T-helper 1 cell (primary cell): ENCODE measurements around the gene LEPR.

Experiments used
- DNase-seq, 5 donors: peaks; one replicate each; pipeline ENCODE4 v3.0.0-alpha.2; 2012 to 2020

Gene LEPR

GRCh38 chr1:65409816-65410326 lies 10.6 kb upstream of the LEPR start:
- no peak for DNase-seq

- no peak for DNase-seq
Observed at GRCh38 chr1:65412256-65412983, 8.0 kb upstream of the LEPR start.

DNA sequence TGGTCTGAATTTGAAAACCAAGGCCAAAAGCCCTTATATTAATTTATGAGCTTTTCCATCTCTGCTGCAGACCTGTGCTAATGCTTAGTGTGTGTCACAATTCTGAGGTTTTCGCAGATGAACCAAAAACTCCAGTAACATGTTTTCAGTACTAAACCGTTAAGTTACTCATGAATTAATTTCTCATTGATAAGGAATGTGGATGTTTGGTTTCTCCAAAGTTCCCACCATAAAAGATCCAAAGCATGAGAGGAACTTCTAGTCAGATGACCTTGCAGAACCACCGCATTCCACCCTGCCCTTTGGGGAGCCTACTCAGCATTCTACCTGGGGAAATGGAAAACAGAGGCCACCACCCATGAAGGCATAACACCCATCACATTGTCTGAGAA lies 7.5 kb upstream of the LEPR start:
- DNase-seq: no peak

DNA sequence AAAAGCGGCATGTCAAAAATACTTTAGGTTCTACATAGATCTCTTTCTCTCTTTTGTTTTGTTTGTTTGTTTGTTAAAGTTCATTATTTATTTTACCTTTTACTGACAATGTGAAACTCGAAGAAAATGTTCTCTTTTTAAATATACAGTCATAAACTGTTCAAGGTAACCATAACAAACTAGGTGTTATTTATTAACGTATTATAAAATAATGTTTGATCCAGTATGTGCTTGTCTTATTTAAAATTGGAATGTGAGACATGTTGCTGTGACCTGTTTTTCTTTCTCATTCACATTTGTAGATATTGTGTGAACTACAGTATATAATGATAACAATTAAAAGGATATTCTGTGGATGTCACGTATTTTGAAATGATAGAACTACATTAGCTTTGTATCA lies 5.9 kb upstream of the LEPR start:
- no peak for DNase-seq

DNA sequence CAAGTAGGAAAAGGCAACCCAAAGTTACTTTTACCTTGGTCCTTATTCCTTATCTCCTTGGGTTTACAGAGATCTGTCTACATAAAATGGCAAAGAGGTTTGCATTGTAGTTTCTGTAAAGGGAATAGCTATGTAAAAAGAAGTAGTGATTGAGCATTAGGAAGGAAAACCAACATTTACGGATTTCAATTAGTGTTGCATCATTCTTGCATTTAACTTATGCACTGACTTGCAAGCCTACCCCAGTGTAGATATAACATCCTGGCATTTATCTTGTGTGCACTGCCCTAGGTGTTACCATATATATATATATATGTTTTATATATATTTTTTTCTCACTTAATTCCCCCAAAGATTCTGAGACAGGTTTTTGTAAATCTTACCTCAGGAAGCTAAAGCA lies 3.7 kb upstream of the LEPR start:
- no peak for DNase-seq

GRCh38 chr1:65417729-65418128 lies 2.7 kb upstream of the LEPR start:
- no peak for DNase-seq

- no peak for DNase-seq
Observed at GRCh38 chr1:65418522-65419185, 1.8 kb upstream of the LEPR start.

DNA sequence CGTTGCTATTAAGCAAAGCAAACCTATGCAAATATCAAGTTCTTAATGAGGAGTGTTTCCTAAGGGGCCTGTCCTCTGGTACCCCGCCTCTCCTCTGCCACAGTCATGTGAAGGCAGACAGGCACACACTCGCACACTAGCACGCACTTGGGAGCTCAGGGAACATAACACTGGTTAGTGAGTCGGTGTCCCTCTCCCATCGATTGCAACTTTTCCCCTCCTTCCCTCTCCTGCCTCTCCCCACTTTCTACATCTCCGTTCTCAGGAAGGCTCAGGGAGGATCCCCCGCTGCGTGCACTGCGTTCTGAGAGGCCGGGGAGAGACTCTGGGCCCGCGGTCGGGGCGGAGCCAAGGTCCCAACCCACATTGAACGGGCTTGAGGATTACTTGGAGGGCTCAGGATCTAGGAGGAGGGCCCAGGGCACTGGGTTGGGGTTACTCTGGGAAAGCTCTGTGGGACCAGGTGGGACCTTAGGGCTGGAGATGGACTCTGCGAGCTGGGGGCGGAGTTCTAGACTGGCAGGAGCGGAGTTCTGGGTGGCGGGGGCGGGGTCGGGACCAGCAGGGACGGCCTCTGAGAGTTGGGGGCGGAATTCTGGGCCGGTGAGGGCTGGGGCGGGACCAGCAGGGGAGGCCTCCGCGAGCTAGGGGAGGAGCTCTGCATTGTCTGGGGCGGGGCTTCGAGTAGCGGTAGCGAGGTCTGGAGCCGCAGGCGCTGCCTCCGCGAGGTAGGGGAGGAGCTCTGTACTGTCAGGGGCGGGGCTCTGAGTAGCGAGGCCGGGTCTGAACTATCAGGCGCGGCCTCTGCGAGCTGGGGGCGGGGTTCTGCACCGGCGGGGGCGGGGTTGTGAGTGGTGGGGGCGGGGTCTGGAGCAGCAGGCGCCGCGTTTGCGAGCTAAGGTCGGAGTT lies 533 bp upstream of the LEPR start:
- peak; percentile 96 to 98 (median 98) for DNase-seq

DNA sequence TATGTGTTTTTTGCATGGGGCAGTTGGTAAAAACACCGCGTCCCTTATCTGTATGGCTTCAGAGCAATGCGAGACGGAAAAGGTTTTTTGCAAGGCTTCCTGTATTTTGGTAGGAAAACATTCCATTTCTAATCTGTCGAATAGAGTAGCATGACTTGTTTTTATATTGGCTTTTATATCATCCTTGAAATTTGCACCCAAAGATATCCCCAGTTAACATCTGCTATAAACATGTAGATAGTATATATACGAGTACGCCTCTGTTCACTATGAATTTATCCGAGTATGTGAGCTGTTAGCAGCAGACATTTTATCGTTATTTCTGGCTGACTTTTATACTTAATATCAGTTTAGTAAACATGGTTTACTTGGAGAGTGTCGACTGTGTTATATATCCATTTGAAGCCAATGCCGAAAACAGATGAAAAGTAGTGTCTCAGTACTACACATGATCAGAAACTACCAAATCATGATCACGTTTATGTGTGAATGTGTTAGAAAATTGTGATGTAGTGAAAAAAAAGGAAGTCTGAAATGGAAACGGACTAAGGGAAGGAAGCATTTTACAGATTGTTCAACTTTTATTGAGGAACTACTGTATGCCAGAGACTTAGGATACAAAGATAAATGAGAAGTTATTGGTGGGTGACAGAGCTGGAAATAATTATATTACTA lies 1.0 kb downstream of the LEPR start:
- DNase-seq: no peak

DNA sequence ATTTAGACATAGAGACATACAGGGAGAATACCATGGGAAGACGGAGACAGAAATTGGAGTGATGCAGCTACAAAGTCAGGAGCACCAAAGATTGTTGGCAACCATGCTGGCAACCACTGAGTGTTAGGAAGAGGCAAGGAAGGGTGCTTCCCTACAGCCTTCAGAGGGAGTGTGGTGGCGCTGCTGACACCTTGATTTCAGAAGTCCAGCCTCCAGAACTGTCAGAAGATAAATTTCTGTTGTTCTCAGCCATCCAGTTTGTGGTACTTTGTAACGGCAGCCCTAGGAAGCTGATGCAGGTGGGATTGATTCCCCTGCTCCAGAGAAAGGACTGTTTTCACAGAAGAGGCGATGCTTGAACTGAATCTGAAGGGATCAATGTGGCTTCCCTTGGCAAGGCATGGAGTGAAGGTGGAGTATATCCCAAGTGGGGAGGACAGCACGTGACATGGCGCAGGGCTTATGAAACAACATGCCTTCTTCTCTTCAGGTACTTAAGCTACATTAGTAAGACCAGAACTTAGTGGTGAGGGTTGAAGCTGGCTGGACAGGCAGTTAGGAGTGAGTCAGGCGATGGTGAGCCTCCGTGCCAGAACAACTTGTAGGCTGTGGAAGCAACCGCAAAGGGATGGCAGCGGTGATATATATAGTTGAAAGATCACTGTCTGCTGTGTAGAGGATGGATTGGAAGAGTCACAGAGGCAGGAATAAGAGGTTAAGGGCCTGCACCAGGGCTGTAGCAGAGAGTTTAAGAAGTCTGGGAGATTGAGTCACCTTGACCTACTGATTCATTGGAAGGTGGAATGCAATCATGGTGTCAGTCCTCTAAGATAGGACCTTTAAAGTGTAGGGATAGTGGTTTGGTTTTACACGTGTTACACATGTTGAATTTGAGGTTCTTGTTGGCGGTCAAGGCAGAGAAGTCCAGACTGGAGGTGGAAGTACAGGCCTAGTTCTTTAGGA lies 2.1 kb downstream of the LEPR start:
- DNase-seq: peak in 1 of 5 donors; percentile 15

DNA sequence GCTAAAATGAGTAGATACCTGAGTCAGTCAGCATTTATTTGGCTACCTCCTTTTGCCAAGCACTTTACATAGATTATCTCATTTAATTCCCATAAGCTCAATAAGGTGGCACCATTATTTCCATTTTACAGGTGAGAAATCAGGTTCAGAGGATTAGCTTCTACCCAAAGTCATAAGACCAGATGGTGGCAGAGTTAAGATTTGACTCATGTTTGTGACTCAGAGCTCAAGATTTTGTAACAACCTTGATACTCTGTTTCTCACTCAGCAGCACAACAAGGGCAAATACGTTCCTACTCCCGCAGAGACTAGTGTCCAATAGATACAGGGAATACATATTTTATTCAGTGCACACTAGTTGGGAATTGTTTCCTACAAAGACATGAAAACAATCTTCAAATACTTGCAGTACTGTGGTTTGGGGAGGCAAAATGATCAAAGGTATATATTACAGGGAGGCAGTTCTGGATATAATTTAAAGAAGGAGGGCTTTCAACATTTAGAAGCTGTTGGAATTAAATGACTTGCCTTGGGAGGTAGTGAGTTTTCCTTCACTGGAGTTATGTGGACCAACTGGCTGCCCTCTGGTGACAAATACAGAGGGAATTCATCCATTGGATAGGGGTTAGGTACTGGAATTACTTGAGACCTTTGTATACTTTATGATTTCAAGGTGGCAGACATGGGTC lies 3.6 kb downstream of the LEPR start:
- peak in 1 of 5 donors; percentile 83 for DNase-seq

GRCh38 chr1:65424573-65424889 lies 4.1 kb downstream of the LEPR start:
- peak in 1 of 5 donors; percentile 3 for DNase-seq

DNA sequence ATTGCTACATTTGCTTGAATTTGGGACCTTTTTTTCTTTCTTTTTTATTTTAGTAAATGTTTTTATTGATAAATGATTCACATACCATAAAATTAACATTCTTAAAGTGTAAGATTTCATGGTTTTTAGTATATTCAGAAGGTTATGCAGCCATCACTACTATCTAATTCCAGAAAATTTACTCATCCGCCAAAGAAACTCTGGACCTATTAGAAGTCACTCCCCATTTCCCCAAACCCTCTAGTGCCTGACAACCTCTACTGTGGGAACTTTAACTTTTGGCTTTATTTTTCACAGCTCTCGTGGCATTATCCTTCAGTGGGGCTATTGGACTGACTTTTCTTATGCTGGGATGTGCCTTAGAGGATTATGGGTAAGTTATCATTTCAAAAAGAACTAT lies 4.5 kb downstream of the LEPR start:
- DNase-seq: no peak

- DNase-seq: no peak
Observed at GRCh38 chr1:65425697-65426096, 5.2 kb downstream of the LEPR start.

DNA sequence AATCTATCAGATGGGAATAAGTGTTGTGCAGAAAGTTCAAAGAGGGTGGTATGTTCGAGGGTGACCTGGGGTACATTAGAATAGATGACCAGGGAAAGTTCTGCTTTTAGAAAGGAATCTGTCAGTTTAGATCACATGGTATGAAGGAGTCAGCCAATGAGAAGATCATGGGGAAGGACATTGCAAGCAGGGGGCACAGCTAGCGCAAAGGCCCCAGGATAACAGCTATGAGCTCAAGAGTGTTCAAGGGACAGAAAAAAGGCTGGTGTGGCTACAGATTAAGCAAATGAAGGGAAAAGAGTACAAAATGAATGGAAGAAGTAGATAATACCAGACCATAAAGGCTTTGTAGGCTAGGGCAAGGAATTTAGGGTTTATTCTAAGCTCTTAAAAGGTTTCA lies 8.6 kb downstream of the LEPR start:
- no peak for DNase-seq

DNA sequence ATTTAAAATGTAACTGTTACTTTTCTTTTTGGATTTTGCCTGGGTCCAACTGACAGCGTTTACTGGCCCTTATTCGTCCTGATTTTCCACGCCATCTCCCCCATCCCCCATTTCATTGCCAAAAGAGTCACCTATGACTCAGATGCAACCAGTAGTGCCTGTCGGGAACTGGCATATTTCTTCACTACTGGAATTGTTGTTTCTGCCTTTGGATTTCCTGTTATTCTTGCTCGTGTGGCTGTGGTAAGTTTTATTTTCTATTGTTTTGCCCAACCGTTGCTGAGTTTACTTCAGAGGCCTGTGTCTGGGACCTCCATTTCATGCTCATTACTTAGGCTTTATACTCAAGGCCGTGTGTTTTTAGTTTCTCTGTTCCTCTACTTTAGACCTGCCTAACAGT lies 9.3 kb downstream of the LEPR start:
- no peak for DNase-seq

- DNase-seq: peak in 1 of 5 donors; percentile 38
Observed at GRCh38 chr1:65431111-65431705, 10.7 kb downstream of the LEPR start.

DNA sequence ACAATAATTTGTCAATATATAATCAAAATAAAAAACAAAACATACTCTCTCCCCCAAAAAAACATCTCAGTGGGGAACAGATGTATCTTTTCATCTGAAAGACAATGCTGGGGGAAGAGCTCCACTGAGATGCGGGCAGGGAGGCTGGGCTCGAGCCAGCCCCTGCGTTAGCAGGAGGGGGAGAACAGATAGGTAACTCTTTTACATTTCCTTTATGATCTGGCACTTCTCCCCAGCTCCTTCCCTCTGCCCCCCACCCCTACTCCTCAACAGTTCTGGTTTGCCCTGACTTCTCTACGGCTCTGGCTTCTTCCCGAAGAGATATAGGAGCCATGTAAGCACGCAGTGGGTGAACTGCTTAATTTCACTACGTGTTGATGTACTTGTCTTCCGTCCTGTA lies 12.4 kb downstream of the LEPR start:
- no peak for DNase-seq

GRCh38 chr1:65434255-65434654 lies 13.8 kb downstream of the LEPR start:
- DNase-seq: no peak

GRCh38 chr1:65434760-65435159 lies 14.3 kb downstream of the LEPR start:
- DNase-seq: no peak

DNA sequence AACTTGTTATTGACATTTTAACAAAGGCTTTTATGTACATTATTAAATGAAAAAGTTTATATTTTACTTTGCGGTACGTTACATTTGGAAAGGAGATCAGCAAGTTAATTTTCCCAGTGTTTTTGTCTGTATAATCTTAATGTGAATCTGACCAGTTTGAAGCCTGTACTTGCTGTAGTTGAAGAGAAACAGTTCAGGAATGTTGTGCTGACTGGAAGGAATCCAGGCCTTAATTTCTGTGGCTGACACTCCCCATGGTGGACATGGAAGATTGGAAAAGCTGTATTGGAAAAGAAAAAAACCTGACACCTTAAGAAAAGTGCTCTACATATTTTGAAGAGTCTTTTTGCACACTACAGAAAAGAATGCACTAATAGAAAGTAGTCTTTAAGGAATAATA lies 15.5 kb downstream of the LEPR start:
- no peak for DNase-seq
